Osteoblast (primary cell): ENCODE measurements around the gene DAP. TPM values are rescaled to one million over a fixed set of nuclear protein-coding genes. Genes with fewer than 3 reads are reported as not detected.

ENCODE experiments used
- DNase-seq: peaks from one replicate; pipeline ENCODE4 v3.0.0; 2011; ENCODE audit warnings: low spot score, mixed read lengths; ENCODE audit not compliant: insufficient read length; ENCODE audit errors: missing footprints
- H2AFZ ChIP-seq: 2 replicates; pipeline ENCODE4 v1.6.0; 2011; ENCODE audit warnings: mild to moderate bottlenecking, low read length
- H3K27ac ChIP-seq: 2 replicates; pipeline ENCODE4 v1.5.1; 2011; ENCODE audit warnings: mild to moderate bottlenecking, low read depth, low read length, moderate library complexity
- H3K27me3 ChIP-seq: 2 replicates; pipeline ENCODE4 v1.6.0; 2012; ENCODE audit warnings: mild to moderate bottlenecking, control low read depth, inconsistent platforms, low read length, moderate library complexity; ENCODE audit not compliant: insufficient read depth
- H3K36me3 ChIP-seq: 2 replicates; pipeline ENCODE4 v1.5.1; 2011; ENCODE audit warnings: mild to moderate bottlenecking, low read length, control low read depth, moderate library complexity; ENCODE audit not compliant: insufficient read depth
- H3K4me1 ChIP-seq: 2 replicates; pipeline ENCODE4 v1.5.1; 2011; ENCODE audit warnings: mild to moderate bottlenecking, low read length, control low read depth, moderate library complexity; ENCODE audit not compliant: insufficient read depth
- H3K4me2 ChIP-seq: 2 replicates; pipeline ENCODE4 v1.6.0; 2011; ENCODE audit warnings: mild to moderate bottlenecking, low read length; ENCODE audit not compliant: insufficient read depth
- H3K4me3 ChIP-seq: fragments of 200-600 bp; sonication (generic); 3 replicates; pipeline ENCODE4 v1.5.1; 2012; ENCODE audit warnings: mild to moderate bottlenecking, low read length, inconsistent platforms; ENCODE audit not compliant: insufficient read depth
- H3K79me2 ChIP-seq: 2 replicates; pipeline ENCODE4 v1.6.0; 2012; ENCODE audit warnings: mild to moderate bottlenecking, low read length, control low read depth, inconsistent platforms; ENCODE audit not compliant: insufficient read depth
- H3K9me3 ChIP-seq: 2 replicates; pipeline ENCODE4 v1.5.1; 2011; ENCODE audit warnings: low read depth, low read length, control low read depth
- H4K20me1 ChIP-seq: 2 replicates; pipeline ENCODE4 v1.6.0; 2012; ENCODE audit warnings: mild to moderate bottlenecking, low read length, control low read depth; ENCODE audit not compliant: insufficient read depth
- total RNA-seq: library from RNA; depleted of rRNA; stranded (reverse); fragments of >200 nt; gene quantifications from 2 replicates; pipeline ENCODE4 v1.2.3, GENCODE V29; 2012
- TF ChIP-seq, protein P1 (sequence below): IDR thresholded peaks from 2 replicates; pipeline ENCODE4 v1.5.1; 2011; ENCODE audit warnings: mild to moderate bottlenecking, low read depth, low read length, moderate library complexity; ENCODE audit errors: extremely low read depth

The DAP gene
- total RNA-seq, 1 donor = 31.1 TPM

DNA sequence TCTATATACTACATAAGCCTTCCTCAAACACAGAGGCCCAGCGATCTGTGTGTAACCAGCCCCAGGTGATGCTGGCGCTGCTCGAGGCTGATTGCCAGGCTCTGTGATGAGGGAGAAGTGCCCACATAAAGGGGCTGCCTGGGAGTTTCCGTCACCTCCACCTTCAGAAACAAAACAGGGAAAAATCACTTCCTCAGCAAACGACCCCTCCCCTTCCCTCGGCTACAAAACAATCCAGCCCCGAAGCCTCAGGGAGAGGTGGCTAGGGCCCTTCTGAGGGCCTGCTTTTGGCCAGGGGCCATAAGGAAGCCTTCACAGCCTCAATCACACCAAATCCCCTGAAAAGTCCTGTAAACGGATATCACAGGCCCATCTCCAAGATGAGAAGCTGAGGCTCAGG, 51.1 kb downstream of the DAP start:
- Histone ChIP-seq H3K36me3 (peaks cover 12% of the 10 kb centered on the region), H3K79me2 (peaks cover 53% of the 10 kb centered on the region), H2AFZ (no peak overlapping the region), H3K27ac (no peak overlapping the region), H3K4me2 (no peak overlapping the region), H4K20me1 (peaks cover 71% of the 10 kb centered on the region), H3K9me3 (no peaks in the 10 kb centered on the region), H3K27me3 (no peaks in the 10 kb centered on the region), H3K4me3 (no peak overlapping the region), H3K4me1 (peaks cover 16% of the 10 kb centered on the region)
- TF ChIP-seq, protein P1, sequence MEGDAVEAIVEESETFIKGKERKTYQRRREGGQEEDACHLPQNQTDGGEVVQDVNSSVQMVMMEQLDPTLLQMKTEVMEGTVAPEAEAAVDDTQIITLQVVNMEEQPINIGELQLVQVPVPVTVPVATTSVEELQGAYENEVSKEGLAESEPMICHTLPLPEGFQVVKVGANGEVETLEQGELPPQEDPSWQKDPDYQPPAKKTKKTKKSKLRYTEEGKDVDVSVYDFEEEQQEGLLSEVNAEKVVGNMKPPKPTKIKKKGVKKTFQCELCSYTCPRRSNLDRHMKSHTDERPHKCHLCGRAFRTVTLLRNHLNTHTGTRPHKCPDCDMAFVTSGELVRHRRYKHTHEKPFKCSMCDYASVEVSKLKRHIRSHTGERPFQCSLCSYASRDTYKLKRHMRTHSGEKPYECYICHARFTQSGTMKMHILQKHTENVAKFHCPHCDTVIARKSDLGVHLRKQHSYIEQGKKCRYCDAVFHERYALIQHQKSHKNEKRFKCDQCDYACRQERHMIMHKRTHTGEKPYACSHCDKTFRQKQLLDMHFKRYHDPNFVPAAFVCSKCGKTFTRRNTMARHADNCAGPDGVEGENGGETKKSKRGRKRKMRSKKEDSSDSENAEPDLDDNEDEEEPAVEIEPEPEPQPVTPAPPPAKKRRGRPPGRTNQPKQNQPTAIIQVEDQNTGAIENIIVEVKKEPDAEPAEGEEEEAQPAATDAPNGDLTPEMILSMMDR = no peak
- DNase-seq = no peak

DNA sequence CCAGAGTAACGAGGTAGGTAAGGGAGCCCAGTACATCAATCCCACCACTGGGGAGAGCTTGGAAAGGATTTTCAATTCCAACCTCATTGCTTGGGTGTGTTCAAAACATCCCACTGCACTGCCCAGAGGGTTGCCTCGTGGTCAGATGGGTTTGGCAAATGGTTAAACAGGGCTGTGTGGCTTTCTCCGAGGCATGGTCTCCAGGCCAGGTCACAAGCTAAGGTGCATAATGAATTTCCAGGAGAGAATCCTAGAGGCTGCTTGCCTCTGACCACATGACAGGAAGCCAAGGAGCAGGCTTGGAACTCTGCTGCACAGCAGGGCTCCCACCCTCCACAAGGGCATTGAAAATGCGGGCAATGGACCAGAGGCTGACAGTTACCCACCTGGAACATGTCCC, 51.6 kb downstream of the DAP start:
- Histone ChIP-seq H3K27ac (no peak overlapping the region), H4K20me1 (peaks cover 75% of the 10 kb centered on the region), H3K79me2 (peaks cover 54% of the 10 kb centered on the region), H3K4me1 (peaks cover 21% of the 10 kb centered on the region), H3K4me2 (no peak overlapping the region), H3K9me3 (no peaks in the 10 kb centered on the region), H3K36me3 (peaks cover 12% of the 10 kb centered on the region), H2AFZ (no peak overlapping the region), H3K27me3 (no peaks in the 10 kb centered on the region), H3K4me3 (no peak overlapping the region)
- TF ChIP-seq, protein P1 = no peak
- no peak for DNase-seq

DNA sequence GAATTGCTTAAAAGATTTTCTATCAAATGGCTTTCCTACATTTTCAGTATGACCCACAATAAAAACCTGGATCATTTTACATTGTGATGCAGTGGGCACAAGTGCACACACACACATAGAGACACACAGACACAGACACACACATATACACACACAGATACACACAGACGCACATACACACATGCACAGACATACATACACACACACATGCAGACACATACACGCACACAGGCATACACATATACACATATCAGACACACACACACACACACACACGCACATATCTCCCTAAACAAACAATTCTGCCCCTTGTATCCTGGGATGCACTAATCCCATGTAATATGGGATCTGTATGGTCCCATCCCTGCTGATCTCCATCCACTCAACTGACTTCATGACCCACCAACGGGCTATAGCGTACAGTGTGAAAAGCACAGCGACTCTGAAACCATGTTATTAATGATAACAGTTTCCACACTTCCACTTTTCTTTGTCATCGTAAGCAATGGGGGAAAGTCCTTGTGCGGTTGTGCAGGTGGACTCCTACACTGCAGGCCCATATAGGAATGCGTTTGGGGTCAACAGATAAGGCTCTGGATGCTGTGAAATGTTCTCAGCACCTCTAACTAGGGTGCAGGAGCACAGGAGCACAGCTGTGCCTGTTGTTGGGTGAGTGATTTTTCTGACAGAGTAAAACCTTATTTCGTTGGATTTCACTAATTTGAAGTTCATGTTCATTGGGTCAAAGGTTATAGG, 52.7 kb downstream of the DAP start:
- H3K4me1 ChIP-seq = peaks cover 22% of the 10 kb centered on the region
- H3K4me3 ChIP-seq = no peak overlapping the region
- TF ChIP-seq, protein P1 = no peak
- H3K79me2 ChIP-seq = peaks cover 55% of the 10 kb centered on the region
- no peak overlapping the region for H3K27ac ChIP-seq
- no peak overlapping the region for H3K4me2 ChIP-seq
- H2AFZ ChIP-seq = no peak overlapping the region
- DNase-seq = no peak
- H3K36me3 ChIP-seq = peaks cover 9% of the 10 kb centered on the region
- H3K9me3 ChIP-seq = no peaks in the 10 kb centered on the region
- peaks cover 74% of the 10 kb centered on the region for H4K20me1 ChIP-seq
- H3K27me3 ChIP-seq = no peaks in the 10 kb centered on the region

DNA sequence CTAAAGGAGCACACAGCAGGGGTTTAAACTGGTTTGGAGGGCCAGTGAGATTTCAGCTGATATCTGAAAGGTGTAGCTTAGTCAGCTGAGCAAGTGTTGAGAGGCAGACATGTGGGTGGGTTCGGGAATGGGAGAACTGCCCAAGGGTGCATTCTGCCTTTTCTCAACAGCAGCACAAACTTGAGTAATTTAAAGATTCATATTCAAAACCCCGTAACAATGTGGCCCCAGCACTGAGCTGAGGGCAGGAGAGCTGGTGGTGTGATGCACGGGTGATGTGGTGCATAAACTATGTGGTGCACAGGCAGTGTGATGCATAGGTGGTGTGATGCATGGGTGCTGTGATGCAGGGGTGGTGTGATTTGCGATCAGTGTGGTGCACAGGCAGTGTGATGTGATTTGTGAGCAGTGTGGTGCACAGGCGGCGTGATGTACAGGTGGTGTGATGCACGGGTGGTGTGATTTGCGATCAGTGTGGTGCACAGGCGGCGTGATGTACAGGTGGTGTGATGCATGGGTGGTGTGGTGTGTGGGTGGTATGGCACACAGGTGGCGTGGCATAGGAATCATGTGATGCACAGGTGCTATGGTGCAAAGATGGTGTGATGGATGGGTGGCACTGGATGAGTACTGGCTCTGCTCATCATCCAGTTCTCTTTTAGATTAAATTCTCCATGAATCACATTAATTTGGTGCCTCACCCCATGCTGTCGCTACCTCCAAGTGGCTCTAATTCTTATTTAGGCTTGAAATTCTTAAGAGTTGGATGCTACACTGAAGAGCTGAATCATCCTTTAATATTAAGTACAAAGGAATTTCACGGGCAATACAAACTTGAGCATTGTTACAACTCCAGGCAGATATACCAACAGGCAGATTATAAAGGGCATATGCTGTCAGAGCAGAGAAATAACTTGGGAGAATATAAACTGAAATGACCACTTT, 53.6 kb downstream of the DAP start:
- DNase-seq = no peak
- TF ChIP-seq, protein P1 = no peak
- no peaks in the 10 kb centered on the region for H3K27me3 ChIP-seq
- peaks cover 31% of the 10 kb centered on the region for H3K4me1 ChIP-seq
- no peak overlapping the region for H3K4me2 ChIP-seq
- H3K79me2 ChIP-seq = peaks cover 51% of the 10 kb centered on the region
- no peak overlapping the region for H2AFZ ChIP-seq
- H3K4me3 ChIP-seq = no peak overlapping the region
- peaks cover 73% of the 10 kb centered on the region for H4K20me1 ChIP-seq
- H3K36me3 ChIP-seq = peaks cover 9% of the 10 kb centered on the region
- H3K27ac ChIP-seq = no peak overlapping the region
- H3K9me3 ChIP-seq = no peaks in the 10 kb centered on the region
